Fibroblast of lung (primary cell): ENCODE data around the gene KCNQ4.

ENCODE experiments used
- EZH2 ChIP-seq: IDR thresholded peaks from 2 replicates; pipeline ENCODE4 v1.5.1; 2012; ENCODE audit warnings: low read length, control low read depth, mild to moderate bottlenecking; ENCODE audit errors: missing control alignments
- TF ChIP-seq, protein P1 (sequence below), 2 donors: IDR thresholded peaks in 1 of 2; conservative IDR thresholded peaks in 1 of 2; 1 replicate in 1 of 2; 2 replicates in 1 of 2; pipeline ENCODE4 v1.5.1; 2011 to 2012; ENCODE audit warnings: low read length in 2 of 2, control low read depth in 1 of 2, inconsistent platforms in 1 of 2, low read depth in 1 of 2, mild to moderate bottlenecking in 1 of 2

DNA sequence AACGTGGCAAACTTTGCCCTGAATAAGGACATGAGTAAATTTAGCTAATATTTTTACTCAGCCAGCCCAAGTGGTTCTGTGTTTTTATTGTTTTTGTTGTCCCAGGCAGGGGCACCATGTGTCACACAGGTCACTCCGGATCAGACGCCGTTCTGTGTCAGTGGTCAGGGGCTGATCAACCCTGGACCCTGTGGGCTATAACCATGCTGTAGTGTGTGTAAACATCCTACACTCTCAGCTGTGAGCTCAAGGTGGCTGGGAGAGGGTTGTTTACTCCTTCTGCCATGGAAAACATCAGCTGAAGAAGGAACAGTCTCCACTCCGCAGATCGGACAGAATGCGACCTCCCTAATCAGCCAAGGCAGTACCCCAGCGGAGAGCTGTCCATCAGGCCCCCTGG, 26.5 kb upstream of the KCNQ4 start:
- TF ChIP-seq, protein P1, sequence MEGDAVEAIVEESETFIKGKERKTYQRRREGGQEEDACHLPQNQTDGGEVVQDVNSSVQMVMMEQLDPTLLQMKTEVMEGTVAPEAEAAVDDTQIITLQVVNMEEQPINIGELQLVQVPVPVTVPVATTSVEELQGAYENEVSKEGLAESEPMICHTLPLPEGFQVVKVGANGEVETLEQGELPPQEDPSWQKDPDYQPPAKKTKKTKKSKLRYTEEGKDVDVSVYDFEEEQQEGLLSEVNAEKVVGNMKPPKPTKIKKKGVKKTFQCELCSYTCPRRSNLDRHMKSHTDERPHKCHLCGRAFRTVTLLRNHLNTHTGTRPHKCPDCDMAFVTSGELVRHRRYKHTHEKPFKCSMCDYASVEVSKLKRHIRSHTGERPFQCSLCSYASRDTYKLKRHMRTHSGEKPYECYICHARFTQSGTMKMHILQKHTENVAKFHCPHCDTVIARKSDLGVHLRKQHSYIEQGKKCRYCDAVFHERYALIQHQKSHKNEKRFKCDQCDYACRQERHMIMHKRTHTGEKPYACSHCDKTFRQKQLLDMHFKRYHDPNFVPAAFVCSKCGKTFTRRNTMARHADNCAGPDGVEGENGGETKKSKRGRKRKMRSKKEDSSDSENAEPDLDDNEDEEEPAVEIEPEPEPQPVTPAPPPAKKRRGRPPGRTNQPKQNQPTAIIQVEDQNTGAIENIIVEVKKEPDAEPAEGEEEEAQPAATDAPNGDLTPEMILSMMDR (conservative IDR thresholded peaks at IDR 0.05 in 1 of 2, IDR thresholded peaks at IDR 0.05 in 1 of 2; ENCODE audit: low read depth in 1 of 2, low read length in 2 of 2), result no peak
- no peak for TF ChIP-seq EZH2
